ENCODE results near the gene PHF5A. TPM values are rescaled to one million over a fixed set of nuclear protein-coding genes. Genes with fewer than 3 reads are reported as not detected.

PHF5A gene
- total RNA-seq (2014; rRNA removed; shearing (Covaris generic)) (41.9 and 53.4 TPM in 2 replicates), polyA plus RNA-seq (2016; fragmentation: Nextera tagmentation; extraction: Ambion mirVana) (13.1 and 13.7 TPM in 2 replicates)

GRCh38 chr22:41468381-41469217, at the start of gene PHF5A, which contains the start of gene ACO2:
TSS of gene PHF5A (minus strand) at chr22:41468692. CDS start at chr22:41468653, 39 bp downstream.
TSS of gene ACO2 (plus strand) at chr22:41469117. CDS start at chr22:41469147, 30 bp downstream.
- Histone ChIP-seq H3K79me2 (ENCODE audit: insufficient read depth) (peaks cover 96% of the 10 kb centered on the region), H3K9ac (peak within 1 kb of the TSS; percentile 98), H3K36me3 (ENCODE audit: low read depth) (peaks cover 34% of the 10 kb centered on the region), H3K4me3 (peak within 1 kb of the TSS; percentile 92), H3K9me3 (ENCODE audit: low read depth) (no peaks in the 10 kb centered on the region), H3K4me2 (ENCODE audit: unreplicated experiment) (peak within 1 kb of the TSS; percentile 93), H4K20me1 (ENCODE audit: insufficient read depth) (no peaks in the 10 kb centered on the region), H3K27me3 (replicated peaks; ENCODE audit: insufficient read depth) (no peaks in the 10 kb centered on the region), H2AFZ (peak within 1 kb of the TSS; percentile 90), H3K9me2 (ENCODE audit: insufficient read depth) (no peaks in the 10 kb centered on the region), H3F3A (ENCODE audit: insufficient read depth) (peaks cover 4% of the 10 kb centered on the region; the same call in 1 of the 2 replicates), H3K27ac (peak within 1 kb of the TSS; percentile 91), H3K4me1 (ENCODE audit: insufficient read depth) (peaks cover 8% of the 10 kb centered on the region)
- TF ChIP-seq EZH2 (IDR thresholded peaks at IDR 0.05; ENCODE audit: insufficient read depth, poor library complexity, severe bottlenecking) (no peak), EZH2phosphoT487 (IDR thresholded peaks at IDR 0.05; ENCODE audit: insufficient read depth, low read depth) (no peak)
- WGBS, 2 experiments (ENCODE audit: low coverage in 1 of 2, low lambda C conversion rate in 2 of 2, missing lambda C conversion rate in 2 of 2): 1% methylated on average over 41 to 50 of the region's 51 CpGs
- in situ Hi-C loops (cut with MboI): no loop called here
- DNase-seq: peak; percentile 99

- Histone ChIP-seq H4K20me1 (ENCODE audit: insufficient read depth) (no peaks in the 10 kb centered on the region), H3K36me3 (ENCODE audit: low read depth) (no peaks in the 10 kb centered on the region), H3K4me3 (no peak overlapping the region), H3K27me3 (replicated peaks; ENCODE audit: insufficient read depth) (no peaks in the 10 kb centered on the region), H3K9ac (no peak overlapping the region), H3K79me2 (ENCODE audit: insufficient read depth) (no peaks in the 10 kb centered on the region), H3K4me2 (ENCODE audit: unreplicated experiment) (no peak overlapping the region), H3K27ac (no peak overlapping the region), H3K9me3 (ENCODE audit: low read depth) (no peaks in the 10 kb centered on the region), H2AFZ (no peak overlapping the region), H3F3A (ENCODE audit: insufficient read depth) (no peaks in the 10 kb centered on the region; the same call in 1 of the 2 replicates), H3K9me2 (ENCODE audit: insufficient read depth) (no peaks in the 10 kb centered on the region), H3K4me1 (ENCODE audit: insufficient read depth) (peaks cover 2% of the 10 kb centered on the region; the same call in 1 of the 2 replicates)
- TF ChIP-seq EZH2 (IDR thresholded peaks at IDR 0.05; ENCODE audit: insufficient read depth, poor library complexity, severe bottlenecking) (no peak), EZH2phosphoT487 (IDR thresholded peaks at IDR 0.05; ENCODE audit: insufficient read depth, low read depth) (no peak)
- no peak for DNase-seq
- 51 to 60% methylated on average over 7 of the region's 7 CpGs for WGBS, 2 experiments (ENCODE audit: low coverage in 1 of 2, low lambda C conversion rate in 2 of 2, missing lambda C conversion rate in 2 of 2)
- in situ Hi-C loops (cut with MboI): loop anchor here (10.0 kb wide), 1 partner anchor 113 kb away; no protein-coding TSS in a partner anchor
Measured at GRCh38 chr22:41518048-41518347, 49.5 kb upstream of the PHF5A start.

GRCh38 chr22:41517172-41518047, 48.9 kb upstream of the PHF5A start:
- in situ Hi-C loops (cut with MboI): loop anchor here (10.0 kb wide), 1 partner anchor 113 kb away; no protein-coding TSS in a partner anchor
- no peak overlapping the region for H3K4me3 ChIP-seq
- H3K4me1 ChIP-seq (ENCODE audit: insufficient read depth): peaks cover 8% of the 10 kb centered on the region
- H4K20me1 ChIP-seq (ENCODE audit: insufficient read depth): no peaks in the 10 kb centered on the region
- DNase-seq: peak; percentile 72
- H3K9me3 ChIP-seq (ENCODE audit: low read depth): no peaks in the 10 kb centered on the region
- H3K36me3 ChIP-seq (ENCODE audit: low read depth): no peaks in the 10 kb centered on the region
- H3K9me2 ChIP-seq (ENCODE audit: insufficient read depth): no peaks in the 10 kb centered on the region
- no peak overlapping the region for H3K4me2 ChIP-seq (ENCODE audit: unreplicated experiment)
- TF ChIP-seq EZH2 (IDR thresholded peaks at IDR 0.05; ENCODE audit: insufficient read depth, poor library complexity, severe bottlenecking) (no peak), EZH2phosphoT487 (IDR thresholded peaks at IDR 0.05; ENCODE audit: insufficient read depth, low read depth) (no peak)
- H3K27me3 ChIP-seq (replicated peaks; ENCODE audit: insufficient read depth): no peaks in the 10 kb centered on the region
- no peak overlapping the region for H3K9ac ChIP-seq
- no peaks in the 10 kb centered on the region for H3K79me2 ChIP-seq (ENCODE audit: insufficient read depth)
- WGBS, 2 experiments (ENCODE audit: low coverage in 1 of 2, low lambda C conversion rate in 2 of 2, missing lambda C conversion rate in 2 of 2): 45 to 48% methylated on average over 21 to 22 of the region's 22 CpGs
- H3F3A ChIP-seq (ENCODE audit: insufficient read depth): no peaks in the 10 kb centered on the region; the same call in 1 of the 2 replicates
- no peak overlapping the region for H2AFZ ChIP-seq
- no peak overlapping the region for H3K27ac ChIP-seq

GRCh38 chr22:41516462-41516861, 48.0 kb upstream of the PHF5A start:
- no peak overlapping the region for H3K4me3 ChIP-seq

More at GRCh38 chr22:41516462-41516861, 48.0 kb upstream of the PHF5A start:
- no peak overlapping the region for H3K9ac ChIP-seq
- no peak overlapping the region for H2AFZ ChIP-seq
- in situ Hi-C loops (cut with MboI): loop anchor here (10.0 kb wide), 1 partner anchor 112 kb away; no protein-coding TSS in a partner anchor
- no peak overlapping the region for H3K4me2 ChIP-seq (ENCODE audit: unreplicated experiment)
- H3K9me3 ChIP-seq (ENCODE audit: low read depth): no peaks in the 10 kb centered on the region
- H3K9me2 ChIP-seq (ENCODE audit: insufficient read depth): no peaks in the 10 kb centered on the region
- H4K20me1 ChIP-seq (ENCODE audit: insufficient read depth): no peaks in the 10 kb centered on the region
- H3K27ac ChIP-seq: no peak overlapping the region
- peaks cover 9% of the 10 kb centered on the region for H3K4me1 ChIP-seq (ENCODE audit: insufficient read depth)
- TF ChIP-seq EZH2 (IDR thresholded peaks at IDR 0.05; ENCODE audit: insufficient read depth, poor library complexity, severe bottlenecking): no peak
- TF ChIP-seq EZH2phosphoT487 (IDR thresholded peaks at IDR 0.05; ENCODE audit: insufficient read depth, low read depth): no peak
- no peak for DNase-seq
- no peaks in the 10 kb centered on the region for H3K27me3 ChIP-seq (replicated peaks; ENCODE audit: insufficient read depth)
- WGBS, 2 experiments (ENCODE audit: low coverage in 1 of 2, low lambda C conversion rate in 2 of 2, missing lambda C conversion rate in 2 of 2): 97 to 99% methylated on average over 8 of the region's 8 CpGs
- no peaks in the 10 kb centered on the region for H3K36me3 ChIP-seq (ENCODE audit: low read depth)
- no peaks in the 10 kb centered on the region for H3K79me2 ChIP-seq (ENCODE audit: insufficient read depth)
- H3F3A ChIP-seq (ENCODE audit: insufficient read depth): no peaks in the 10 kb centered on the region
